Right atrium auricular region (tissue), 2 donors: Measurements from ENCODE around the gene SLC26A4. TPM values are rescaled to one million over a fixed set of nuclear protein-coding genes. Genes with fewer than 3 reads are reported as not detected.

Source experiments
- DNase-seq: peaks from one replicate; pipeline ENCODE4 v3.0.0-alpha.2; 2019; ENCODE audit warnings: low spot score
- H3K27ac ChIP-seq, 2 donors: fragments of 200-600 bp; sonication (generic); 1 replicate in 1 of 2; 2 replicates in 1 of 2; pipeline ENCODE4 v1.5.1; 2016 to 2019
- H3K27me3 ChIP-seq, 2 donors: fragments of 200-600 bp; sonication (generic); one replicate each; pipeline versions ENCODE4 v1.5.1 to v1.6.0; 2017 to 2019
- H3K36me3 ChIP-seq: fragments of 200-600 bp; sonication (generic); one replicate; pipeline ENCODE4 v1.5.1; 2016
- H3K4me1 ChIP-seq, 2 donors: fragments of 200-600 bp; sonication (generic); one replicate each; pipeline versions ENCODE4 v1.5.1 to v1.6.0; 2017 to 2019
- H3K4me3 ChIP-seq, 2 donors: fragments of 200-600 bp; sonication (generic); 1 replicate in 1 of 2; 2 replicates in 1 of 2; pipeline ENCODE4 v1.5.1; 2017 to 2019; ENCODE audit warnings: mild to moderate bottlenecking in 1 of 2, moderate library complexity in 1 of 2
- H3K9me3 ChIP-seq, 2 donors: fragments of 200-600 bp; sonication (generic); one replicate each; pipeline ENCODE4 v1.5.1; 2019
- total RNA-seq, 2 donors: library from RNA; depleted of rRNA; stranded (reverse); fragments of >200 nt; gene quantifications; one replicate each; pipeline ENCODE4 v1.1.0, GENCODE V29; 2016
- TF ChIP-seq, protein P1 (sequence below), 2 donors: fragments of 200-600 bp; sonication (generic); IDR thresholded peaks; one replicate each; pipeline ENCODE4 v1.5.1; 2019; ENCODE audit warnings: antibody characterized with exemption in 2 of 2

SLC26A4 gene
- total RNA-seq, 2 donors from 2014 or later, result 0.30 to 0.51 TPM

GRCh38 chr7:107723255-107723654, 62.6 kb downstream of the SLC26A4 start:
- no peak overlapping the region for H3K27ac ChIP-seq
- H3K4me1 ChIP-seq, result no peaks in the 10 kb centered on the region
- no peaks in the 10 kb centered on the region for H3K36me3 ChIP-seq
- H3K9me3 ChIP-seq, result no peaks in the 10 kb centered on the region
- H3K4me3 ChIP-seq, result no peak overlapping the region
- TF ChIP-seq, protein P1, sequence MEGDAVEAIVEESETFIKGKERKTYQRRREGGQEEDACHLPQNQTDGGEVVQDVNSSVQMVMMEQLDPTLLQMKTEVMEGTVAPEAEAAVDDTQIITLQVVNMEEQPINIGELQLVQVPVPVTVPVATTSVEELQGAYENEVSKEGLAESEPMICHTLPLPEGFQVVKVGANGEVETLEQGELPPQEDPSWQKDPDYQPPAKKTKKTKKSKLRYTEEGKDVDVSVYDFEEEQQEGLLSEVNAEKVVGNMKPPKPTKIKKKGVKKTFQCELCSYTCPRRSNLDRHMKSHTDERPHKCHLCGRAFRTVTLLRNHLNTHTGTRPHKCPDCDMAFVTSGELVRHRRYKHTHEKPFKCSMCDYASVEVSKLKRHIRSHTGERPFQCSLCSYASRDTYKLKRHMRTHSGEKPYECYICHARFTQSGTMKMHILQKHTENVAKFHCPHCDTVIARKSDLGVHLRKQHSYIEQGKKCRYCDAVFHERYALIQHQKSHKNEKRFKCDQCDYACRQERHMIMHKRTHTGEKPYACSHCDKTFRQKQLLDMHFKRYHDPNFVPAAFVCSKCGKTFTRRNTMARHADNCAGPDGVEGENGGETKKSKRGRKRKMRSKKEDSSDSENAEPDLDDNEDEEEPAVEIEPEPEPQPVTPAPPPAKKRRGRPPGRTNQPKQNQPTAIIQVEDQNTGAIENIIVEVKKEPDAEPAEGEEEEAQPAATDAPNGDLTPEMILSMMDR (IDR thresholded peaks at IDR 0.05), result no peak
- DNase-seq, result no peak
- H3K27me3 ChIP-seq, result no peaks in the 10 kb centered on the region

- H3K27me3 ChIP-seq, result no peaks in the 10 kb centered on the region
Measured at GRCh38 chr7:107725138-107725740, 64.6 kb downstream of the SLC26A4 start.

DNA sequence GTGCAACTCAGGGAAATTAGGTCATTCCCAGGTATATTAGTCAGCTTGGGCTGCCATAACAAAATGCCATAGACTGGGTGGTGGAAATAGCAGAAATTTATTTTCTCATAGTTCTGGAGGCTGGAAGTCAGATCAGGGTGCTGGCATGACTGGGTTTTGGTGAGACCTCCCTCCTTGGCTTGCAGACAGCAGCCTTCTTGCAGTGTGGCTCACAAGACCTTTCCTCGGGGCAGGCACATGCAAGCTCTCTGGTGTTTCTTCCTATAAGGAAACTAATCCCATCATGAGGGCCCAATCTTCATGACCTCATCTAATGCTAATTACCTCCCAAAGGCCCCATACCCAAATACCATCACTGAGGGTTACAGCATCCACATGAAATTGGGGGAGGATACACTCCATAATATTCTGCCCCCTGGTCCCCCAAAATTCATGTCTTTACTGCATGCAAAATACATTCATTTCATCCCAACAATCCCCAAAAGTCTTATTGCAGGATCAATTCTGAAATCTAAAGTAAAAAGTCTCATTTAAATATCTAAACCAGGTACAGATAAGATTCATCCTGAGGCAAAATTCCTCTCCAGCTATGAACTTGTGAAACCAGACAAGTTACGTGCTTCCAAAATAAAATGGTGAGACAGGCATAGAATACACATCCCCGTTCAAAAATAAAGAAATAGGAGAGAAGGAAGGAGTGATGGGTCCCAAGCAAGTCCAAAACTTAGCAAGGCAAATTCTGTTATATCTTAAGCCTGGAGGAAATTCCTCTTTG, 65.9 kb downstream of the SLC26A4 start:
- TF ChIP-seq, protein P1 (IDR thresholded peaks at IDR 0.05), result no peak
- Histone ChIP-seq H3K9me3 (no peaks in the 10 kb centered on the region), H3K4me1 (no peaks in the 10 kb centered on the region), H3K36me3 (no peaks in the 10 kb centered on the region), H3K4me3 (no peak overlapping the region), H3K27me3 (no peaks in the 10 kb centered on the region), H3K27ac (no peak overlapping the region)
- DNase-seq, result no peak

More at GRCh38 chr7:107725138-107725740, 64.6 kb downstream of the SLC26A4 start:
- Histone ChIP-seq H3K36me3 (no peaks in the 10 kb centered on the region), H3K4me1 (no peaks in the 10 kb centered on the region), H3K9me3 (no peaks in the 10 kb centered on the region), H3K4me3 (no peak overlapping the region), H3K27ac (no peak overlapping the region)
- no peak for DNase-seq
- TF ChIP-seq, protein P1 (IDR thresholded peaks at IDR 0.05), result peak; percentile 52 to 82

DNA sequence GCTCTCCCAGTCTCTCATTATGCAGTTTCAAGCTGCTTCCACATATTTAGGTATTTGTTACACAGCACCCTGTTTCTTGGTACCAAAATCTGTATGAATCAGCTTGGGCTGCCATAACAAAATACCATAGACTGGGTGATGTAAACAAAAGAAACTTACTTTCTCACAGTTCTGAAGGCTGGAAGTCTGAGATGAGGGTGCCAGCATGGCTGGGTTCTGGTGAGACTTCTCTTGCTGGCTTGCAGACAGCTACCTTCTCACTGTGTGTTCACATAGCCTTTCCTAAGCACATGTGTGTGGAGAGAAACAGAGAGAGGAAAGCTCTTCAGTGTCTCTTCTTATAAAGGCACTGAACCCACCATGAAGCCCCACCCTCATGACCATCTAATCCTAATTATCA, 67.6 kb downstream of the SLC26A4 start:
- no peak for DNase-seq
- H3K27ac ChIP-seq, result no peak overlapping the region

DNA sequence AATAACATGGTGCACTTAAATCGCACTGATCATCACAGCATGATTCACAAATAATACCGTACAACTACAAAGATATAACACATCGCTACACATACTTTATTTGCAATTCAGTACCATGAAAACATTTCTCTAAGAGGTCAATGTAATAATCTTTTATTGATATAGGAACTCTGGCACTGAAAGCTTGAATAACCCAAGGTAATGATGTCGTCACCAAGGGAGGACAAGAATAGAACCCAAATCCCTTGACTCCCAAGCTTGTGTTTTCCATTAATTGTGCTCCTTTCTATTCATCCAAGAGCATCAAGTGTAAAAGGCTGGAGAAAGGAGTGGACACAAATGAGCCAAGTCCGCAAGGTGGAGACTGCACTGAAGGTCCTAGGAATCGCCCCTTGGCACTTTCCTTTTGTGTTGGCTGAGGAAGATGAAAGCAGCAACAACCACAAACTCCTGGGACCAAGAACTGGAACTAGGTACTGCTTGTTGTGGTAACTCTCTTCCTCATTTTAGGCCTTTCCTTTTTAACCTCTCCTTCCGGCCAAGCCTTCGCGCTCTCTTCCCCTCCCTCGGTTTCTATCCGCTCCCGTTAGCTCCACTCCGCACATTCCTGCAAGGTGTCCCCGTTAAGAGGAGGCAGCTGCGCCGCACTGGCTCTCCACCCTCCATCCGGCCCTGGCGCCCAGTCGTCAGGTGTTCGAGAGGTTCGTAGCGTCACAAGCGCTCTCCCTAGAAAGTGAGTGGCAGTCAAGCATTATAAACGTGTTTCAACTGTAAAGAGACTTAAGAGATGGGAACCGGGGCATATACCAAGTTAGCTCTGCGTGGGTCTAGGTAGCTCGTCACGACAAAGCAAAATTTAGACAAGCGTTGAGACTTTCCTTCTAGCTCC, 82.3 kb downstream of the SLC26A4 start:
- Histone ChIP-seq H3K9me3 (no peaks in the 10 kb centered on the region), H3K27me3 (no peaks in the 10 kb centered on the region), H3K4me3 (peak overlapping the region; percentile 72 to 94), H3K4me1 (peaks cover 0 to 25% of the 10 kb centered on the region in 2 donors), H3K27ac (peak overlapping the region; percentile 97 to 98), H3K36me3 (no peaks in the 10 kb centered on the region)
- DNase-seq, result no peak
- TF ChIP-seq, protein P1 (IDR thresholded peaks at IDR 0.05), result no peak

More for the DNA sequence above, 67.6 kb downstream of the SLC26A4 start:
- Histone ChIP-seq H3K27me3 (no peaks in the 10 kb centered on the region), H3K36me3 (no peaks in the 10 kb centered on the region), H3K4me3 (no peak overlapping the region), H3K4me1 (no peaks in the 10 kb centered on the region), H3K9me3 (no peaks in the 10 kb centered on the region)
- TF ChIP-seq, protein P1 (IDR thresholded peaks at IDR 0.05), result no peak
